Measurements from ENCODE around the gene RFX4.

Gene RFX4

DNA sequence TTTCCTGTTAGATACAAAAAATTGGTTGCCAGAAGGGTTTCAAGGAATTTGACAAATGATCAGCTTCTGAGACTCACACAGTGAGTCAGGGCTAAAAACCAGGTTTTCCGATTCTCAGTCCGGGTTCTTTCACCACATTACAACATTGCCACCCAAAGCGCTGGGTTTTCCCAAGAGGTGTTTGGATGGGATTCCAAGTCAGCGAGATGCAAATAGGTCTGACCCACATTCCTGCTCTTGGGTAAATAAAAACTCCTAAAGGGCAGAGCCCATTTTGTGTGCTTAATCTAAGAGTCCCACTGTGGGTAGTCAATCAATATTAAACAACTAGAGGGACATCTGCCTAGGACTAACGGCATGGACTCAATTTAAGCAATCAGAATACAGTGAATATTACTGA is 186.3 kb downstream of the RFX4 start:
- peaks cover 0 to 4% of the 10 kb centered on the region in 2 donors for H3K27me3 ChIP-seq (ENCODE audit: control insufficient read depth in 1 of 2, insufficient read depth in 2 of 2, low read length in 2 of 2)
- H3K9me3 ChIP-seq (ENCODE audit: control insufficient read depth in 1 of 2, low read length in 2 of 2), result no peaks in the 10 kb centered on the region
- no peak overlapping the region for H3K4me3 ChIP-seq (ENCODE audit: low read depth in 1 of 2, low read length in 2 of 2)
- H3K4me1 ChIP-seq (ENCODE audit: control insufficient read depth in 1 of 2, insufficient read depth in 2 of 2, low read length in 2 of 2), result peaks cover 17 to 21% of the 10 kb centered on the region in 2 donors
- no peak overlapping the region for H3K27ac ChIP-seq (ENCODE audit: low read depth, low read length)
- no peak overlapping the region for H3K9ac ChIP-seq (ENCODE audit: low read depth in 1 of 2, low read length in 2 of 2)
- no peaks in the 10 kb centered on the region for H3K36me3 ChIP-seq (ENCODE audit: control insufficient read depth in 1 of 2, insufficient read depth in 2 of 2, low read length in 2 of 2)

DNA sequence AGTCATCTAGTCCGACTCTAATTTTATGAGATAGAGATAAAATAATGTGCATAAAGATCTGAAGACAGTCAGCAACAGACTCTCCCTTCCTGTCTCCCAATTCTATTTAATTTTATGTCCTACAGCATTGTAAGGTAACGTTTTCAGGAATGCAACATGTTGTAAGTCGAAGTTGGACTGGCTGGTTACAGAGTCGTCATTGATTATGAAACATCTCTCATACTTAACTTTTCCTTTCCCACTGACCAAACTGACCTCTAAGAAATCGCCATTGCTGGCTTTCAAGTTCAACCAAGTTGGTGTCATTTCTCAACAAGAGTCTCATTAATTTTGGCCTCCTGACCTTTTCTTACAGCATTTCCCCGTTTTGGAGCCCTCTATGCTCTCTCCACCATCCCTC is 186.7 kb downstream of the RFX4 start:
- Histone ChIP-seq H3K36me3 (ENCODE audit: control insufficient read depth in 1 of 2, insufficient read depth in 2 of 2, low read length in 2 of 2) (no peaks in the 10 kb centered on the region), H3K4me1 (ENCODE audit: control insufficient read depth in 1 of 2, insufficient read depth in 2 of 2, low read length in 2 of 2) (peaks cover 17 to 21% of the 10 kb centered on the region in 2 donors), H3K9ac (ENCODE audit: low read depth in 1 of 2, low read length in 2 of 2) (no peak overlapping the region), H3K27ac (ENCODE audit: low read depth, low read length) (no peak overlapping the region), H3K4me3 (ENCODE audit: low read depth in 1 of 2, low read length in 2 of 2) (no peak overlapping the region), H3K27me3 (ENCODE audit: control insufficient read depth in 1 of 2, insufficient read depth in 2 of 2, low read length in 2 of 2) (peaks cover 0 to 4% of the 10 kb centered on the region in 2 donors), H3K9me3 (ENCODE audit: control insufficient read depth in 1 of 2, low read length in 2 of 2) (no peaks in the 10 kb centered on the region)

DNA sequence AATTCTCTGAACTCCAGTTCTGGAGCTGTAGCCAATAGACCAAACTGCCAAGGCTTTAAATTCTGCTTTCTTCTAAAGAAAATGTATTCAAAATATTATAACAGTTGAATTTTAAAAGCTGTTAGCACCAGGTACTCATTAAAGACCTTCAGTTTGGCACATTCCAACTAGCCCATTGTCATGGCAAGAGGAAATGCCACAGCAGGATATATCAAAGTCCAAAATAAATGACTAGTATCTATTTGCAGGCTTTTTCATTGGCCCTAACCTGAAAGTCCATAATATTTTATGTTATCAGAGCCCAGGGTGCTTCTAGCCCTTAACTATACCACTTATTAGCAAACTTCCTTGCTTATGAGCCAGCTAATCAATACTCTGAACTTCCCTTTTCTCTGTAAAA is 188.6 kb downstream of the RFX4 start:
- H3K4me3 ChIP-seq (ENCODE audit: low read depth in 1 of 2, low read length in 2 of 2), result no peak overlapping the region
- H3K27me3 ChIP-seq (ENCODE audit: control insufficient read depth in 1 of 2, insufficient read depth in 2 of 2, low read length in 2 of 2), result peaks cover 0 to 4% of the 10 kb centered on the region in 2 donors
- H3K9me3 ChIP-seq (ENCODE audit: control insufficient read depth in 1 of 2, low read length in 2 of 2), result no peaks in the 10 kb centered on the region
- H3K36me3 ChIP-seq (ENCODE audit: control insufficient read depth in 1 of 2, insufficient read depth in 2 of 2, low read length in 2 of 2), result no peaks in the 10 kb centered on the region
- H3K27ac ChIP-seq (ENCODE audit: low read depth, low read length), result no peak overlapping the region
- H3K9ac ChIP-seq (ENCODE audit: low read depth in 1 of 2, low read length in 2 of 2), result no peak overlapping the region
- peaks cover 28 to 29% of the 10 kb centered on the region in 2 donors for H3K4me1 ChIP-seq (ENCODE audit: control insufficient read depth in 1 of 2, insufficient read depth in 2 of 2, low read length in 2 of 2)

DNA sequence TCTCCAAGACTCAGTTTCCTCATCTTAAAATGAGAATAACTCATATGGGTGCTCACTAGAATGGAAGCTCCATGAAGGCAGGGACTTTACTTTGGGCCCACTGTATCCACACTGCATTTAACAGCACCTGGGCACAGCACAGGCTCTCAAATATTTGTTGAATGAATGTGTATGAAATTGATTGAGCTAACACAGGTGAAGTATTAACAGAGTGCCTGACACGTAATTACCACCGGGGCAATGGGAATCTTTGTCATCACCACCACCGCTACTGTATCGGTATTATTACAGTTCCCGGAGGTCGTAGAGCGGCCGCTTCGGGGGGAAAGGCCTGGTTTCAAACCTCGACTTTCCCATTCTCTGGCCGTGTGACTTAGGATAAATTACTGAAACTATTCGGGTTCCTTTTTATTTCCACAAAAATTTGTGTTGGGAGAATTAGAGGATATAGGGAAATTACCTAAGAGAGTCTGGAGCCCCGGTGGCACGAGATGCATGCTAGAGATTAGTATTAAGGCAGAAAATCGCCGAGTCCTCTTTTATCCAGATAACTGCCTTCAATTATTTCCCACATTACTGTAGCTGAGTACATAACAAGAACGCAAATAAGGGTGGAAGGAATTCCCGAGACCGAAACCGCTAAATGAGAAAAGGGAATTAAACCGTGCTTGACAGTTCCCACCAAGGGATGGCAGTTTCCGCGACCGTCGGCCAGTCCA is 190.6 kb downstream of the RFX4 start:
- Histone ChIP-seq H3K4me1 (ENCODE audit: control insufficient read depth in 1 of 2, insufficient read depth in 2 of 2, low read length in 2 of 2) (peaks cover 28 to 29% of the 10 kb centered on the region in 2 donors), H3K9me3 (ENCODE audit: control insufficient read depth in 1 of 2, low read length in 2 of 2) (no peaks in the 10 kb centered on the region), H3K36me3 (ENCODE audit: control insufficient read depth in 1 of 2, insufficient read depth in 2 of 2, low read length in 2 of 2) (no peaks in the 10 kb centered on the region), H3K27ac (ENCODE audit: low read depth, low read length) (peak overlapping the region; percentile 96), H3K4me3 (ENCODE audit: low read depth in 1 of 2, low read length in 2 of 2) (peak overlapping the region; percentile 88 to 90), H3K9ac (ENCODE audit: low read depth in 1 of 2, low read length in 2 of 2) (peak overlapping the region; percentile 75 to 82), H3K27me3 (ENCODE audit: control insufficient read depth in 1 of 2, insufficient read depth in 2 of 2, low read length in 2 of 2) (no peaks in the 10 kb centered on the region)

DNA sequence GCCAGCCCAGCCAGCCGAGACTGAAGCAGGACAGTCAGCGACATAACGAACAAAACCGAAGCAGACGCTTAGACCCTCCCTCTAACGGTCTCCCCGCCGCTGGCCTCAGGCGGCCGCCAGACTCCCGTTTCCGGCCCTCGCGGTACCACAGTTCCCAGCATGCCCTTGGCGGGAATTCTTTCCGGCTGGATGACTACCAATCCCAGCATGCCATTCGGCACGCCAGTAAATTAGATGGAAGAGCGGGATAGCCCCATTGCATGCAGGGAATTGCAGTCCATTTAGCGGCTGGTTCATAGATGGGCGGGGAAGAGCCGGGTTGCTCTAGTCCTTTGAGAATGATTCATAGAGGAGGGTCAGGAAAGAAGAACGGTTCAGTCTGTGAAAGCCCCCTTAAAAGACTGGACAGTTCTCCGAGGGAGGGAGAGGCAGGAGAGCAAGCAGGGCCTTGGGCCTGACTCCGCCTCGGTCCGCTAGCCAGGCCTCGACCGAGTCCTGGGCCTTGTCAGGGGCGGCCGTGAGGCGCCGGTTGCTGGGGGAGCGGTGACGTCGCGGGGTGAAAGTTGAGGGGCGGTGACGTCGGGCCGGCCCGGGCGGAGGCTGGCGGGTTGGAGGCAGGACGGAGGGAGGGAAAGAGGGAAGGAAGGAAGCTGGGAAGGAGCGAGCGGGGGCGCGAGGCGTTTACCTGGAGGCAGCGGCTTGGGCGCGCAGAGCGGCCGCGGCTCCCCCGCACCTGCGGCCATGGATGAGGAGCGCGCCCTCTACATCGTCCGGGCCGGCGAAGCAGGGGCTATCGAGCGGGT is 191.4 kb downstream of the RFX4 start, which contains the start of gene RIC8B:
Gene RIC8B (plus strand): TSS at position 678 of the 803 bp plus-strand sequence. CDS start 64 bp downstream, at position 742.
- H3K36me3 ChIP-seq (ENCODE audit: control insufficient read depth in 1 of 2, insufficient read depth in 2 of 2, low read length in 2 of 2), result no peaks in the 10 kb centered on the region
- peak within 1 kb of the TSS; percentile 88 to 90 for H3K4me3 ChIP-seq (ENCODE audit: low read depth in 1 of 2, low read length in 2 of 2)
- H3K9ac ChIP-seq (ENCODE audit: low read depth in 1 of 2, low read length in 2 of 2), result peak within 1 kb of the TSS; percentile 76 to 82
- no peaks in the 10 kb centered on the region for H3K27me3 ChIP-seq (ENCODE audit: control insufficient read depth in 1 of 2, insufficient read depth in 2 of 2, low read length in 2 of 2)
- H3K9me3 ChIP-seq (ENCODE audit: control insufficient read depth in 1 of 2, low read length in 2 of 2), result no peaks in the 10 kb centered on the region
- peak within 1 kb of the TSS; percentile 96 for H3K27ac ChIP-seq (ENCODE audit: low read depth, low read length)
- H3K4me1 ChIP-seq (ENCODE audit: control insufficient read depth in 1 of 2, insufficient read depth in 2 of 2, low read length in 2 of 2), result peaks cover 28 to 29% of the 10 kb centered on the region in 2 donors

DNA sequence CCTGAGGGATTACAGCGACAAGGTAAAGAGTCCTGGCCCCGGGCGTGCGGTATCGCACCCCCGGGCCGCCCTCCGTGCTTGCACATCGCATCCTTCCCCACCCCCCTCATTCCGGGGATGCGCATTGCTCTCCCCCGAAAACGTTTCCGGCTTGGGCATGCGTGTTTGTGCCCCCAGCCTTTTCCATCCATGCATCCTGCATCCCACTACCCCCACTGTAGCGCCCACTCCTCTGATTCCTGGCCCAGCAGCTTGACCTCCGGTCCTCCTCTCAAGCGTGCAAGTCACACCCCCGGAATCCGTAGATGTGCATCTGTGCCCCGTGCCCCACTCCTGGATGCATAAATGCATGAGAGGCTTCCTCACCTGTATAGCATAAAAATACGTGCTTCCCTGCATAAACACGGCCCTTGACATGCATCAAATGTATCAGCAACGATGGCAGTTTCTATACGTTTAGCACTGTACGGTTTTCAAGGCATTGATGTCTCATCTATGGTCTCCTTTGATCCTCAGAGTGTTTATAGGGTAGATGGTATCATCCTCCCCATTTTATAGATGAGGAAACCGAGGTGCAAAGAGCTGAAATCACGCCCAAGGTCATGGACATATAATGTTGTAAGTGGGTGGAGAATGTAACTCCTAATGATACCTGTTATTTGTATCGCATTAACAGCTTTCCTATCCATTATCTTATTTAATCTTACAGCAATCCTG is 192.2 kb downstream of the RFX4 start:
- H3K36me3 ChIP-seq (ENCODE audit: control insufficient read depth in 1 of 2, insufficient read depth in 2 of 2, low read length in 2 of 2), result no peaks in the 10 kb centered on the region
- no peaks in the 10 kb centered on the region for H3K9me3 ChIP-seq (ENCODE audit: control insufficient read depth in 1 of 2, low read length in 2 of 2)
- H3K27me3 ChIP-seq (ENCODE audit: control insufficient read depth in 1 of 2, insufficient read depth in 2 of 2, low read length in 2 of 2), result no peaks in the 10 kb centered on the region
- H3K9ac ChIP-seq (ENCODE audit: low read depth in 1 of 2, low read length in 2 of 2), result peak overlapping the region; percentile 76 to 82
- peak overlapping the region; percentile 96 for H3K27ac ChIP-seq (ENCODE audit: low read depth, low read length)
- peak overlapping the region; percentile 88 to 90 for H3K4me3 ChIP-seq (ENCODE audit: low read depth in 1 of 2, low read length in 2 of 2)
- peaks cover 29 to 31% of the 10 kb centered on the region in 2 donors for H3K4me1 ChIP-seq (ENCODE audit: control insufficient read depth in 1 of 2, insufficient read depth in 2 of 2, low read length in 2 of 2)

DNA sequence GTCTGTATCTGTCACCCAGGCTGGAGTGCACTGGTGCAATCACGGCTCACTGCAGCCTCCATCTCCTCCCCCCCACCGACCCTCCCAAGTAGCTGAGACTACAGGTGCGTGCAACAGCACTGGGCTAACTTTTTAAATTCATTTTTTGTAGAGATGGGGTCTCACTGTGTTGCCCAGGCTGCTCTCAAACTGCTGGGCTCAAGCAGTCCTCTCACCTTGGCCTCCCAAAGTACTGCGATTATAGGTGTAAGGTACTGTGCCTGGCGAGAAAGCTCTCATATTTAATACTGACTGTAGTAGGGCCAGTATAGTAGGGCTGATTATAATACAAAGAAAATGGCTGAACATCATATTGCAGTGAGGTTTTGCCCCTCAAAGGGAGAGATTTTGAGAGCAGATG is 194.1 kb downstream of the RFX4 start:
- no peak overlapping the region for H3K9ac ChIP-seq (ENCODE audit: low read depth in 1 of 2, low read length in 2 of 2)
- no peaks in the 10 kb centered on the region for H3K9me3 ChIP-seq (ENCODE audit: control insufficient read depth in 1 of 2, low read length in 2 of 2)
- H3K27ac ChIP-seq (ENCODE audit: low read depth, low read length), result no peak overlapping the region
- no peaks in the 10 kb centered on the region for H3K36me3 ChIP-seq (ENCODE audit: control insufficient read depth in 1 of 2, insufficient read depth in 2 of 2, low read length in 2 of 2)
- no peak overlapping the region for H3K4me3 ChIP-seq (ENCODE audit: low read depth in 1 of 2, low read length in 2 of 2)
- H3K27me3 ChIP-seq (ENCODE audit: control insufficient read depth in 1 of 2, insufficient read depth in 2 of 2, low read length in 2 of 2), result no peaks in the 10 kb centered on the region
- peaks cover 21 to 26% of the 10 kb centered on the region in 2 donors for H3K4me1 ChIP-seq (ENCODE audit: control insufficient read depth in 1 of 2, insufficient read depth in 2 of 2, low read length in 2 of 2)

DNA sequence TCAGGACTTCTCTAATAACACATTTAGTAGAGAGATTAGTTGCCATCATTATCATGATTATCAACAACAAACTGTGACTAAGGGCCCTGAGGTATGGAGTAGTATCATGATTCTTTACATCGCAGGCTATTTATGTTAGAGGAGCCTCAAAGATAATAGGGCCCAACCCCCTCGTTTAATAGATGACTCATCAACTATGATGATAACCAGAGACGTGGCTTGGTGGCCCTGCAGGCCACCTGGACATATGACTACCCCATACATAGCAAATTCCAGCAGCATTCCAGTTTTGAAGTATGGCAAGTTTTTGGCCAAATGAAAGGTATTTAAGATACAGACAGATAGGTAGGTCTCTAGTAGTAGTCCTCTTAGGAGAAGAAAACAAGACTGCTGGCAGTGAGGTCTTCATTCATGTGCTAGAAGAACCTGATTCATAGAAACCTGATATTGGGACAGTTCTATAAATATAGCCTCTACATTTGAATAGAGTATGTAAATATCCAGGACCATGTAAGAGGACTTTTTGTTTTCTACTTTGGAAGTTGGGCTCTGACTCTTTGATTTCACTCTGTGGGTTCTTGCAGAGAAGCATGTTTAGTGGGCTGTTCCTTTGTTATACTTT is 197.3 kb downstream of the RFX4 start:
- Histone ChIP-seq H3K9ac (ENCODE audit: low read depth in 1 of 2, low read length in 2 of 2) (no peak overlapping the region), H3K4me1 (ENCODE audit: control insufficient read depth in 1 of 2, insufficient read depth in 2 of 2, low read length in 2 of 2) (peaks cover 7 to 15% of the 10 kb centered on the region in 2 donors), H3K36me3 (ENCODE audit: control insufficient read depth in 1 of 2, insufficient read depth in 2 of 2, low read length in 2 of 2) (peaks cover 0 to 9% of the 10 kb centered on the region in 2 donors), H3K4me3 (ENCODE audit: low read depth in 1 of 2, low read length in 2 of 2) (no peak overlapping the region), H3K9me3 (ENCODE audit: control insufficient read depth in 1 of 2, low read length in 2 of 2) (no peaks in the 10 kb centered on the region), H3K27me3 (ENCODE audit: control insufficient read depth in 1 of 2, insufficient read depth in 2 of 2, low read length in 2 of 2) (no peaks in the 10 kb centered on the region), H3K27ac (ENCODE audit: low read depth, low read length) (no peak overlapping the region)

DNA sequence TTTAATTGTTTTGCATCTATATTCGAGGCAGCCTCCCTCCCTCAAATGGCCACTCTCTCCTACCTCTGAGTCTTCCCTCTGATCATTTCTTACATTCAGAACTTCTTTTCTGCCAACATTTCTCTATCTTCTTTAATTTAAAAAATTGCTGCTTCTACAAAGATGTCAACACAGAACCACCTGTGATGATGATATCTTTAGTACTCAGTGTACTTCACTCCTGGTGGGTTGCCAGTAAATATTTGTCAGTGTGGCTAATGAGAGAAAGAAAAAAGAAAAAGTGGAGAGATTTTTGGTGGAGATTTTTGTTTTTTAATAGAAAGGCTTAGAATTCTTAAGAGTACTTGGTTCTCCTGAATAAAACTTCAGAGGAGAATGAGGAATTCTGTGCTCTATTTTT is 199.8 kb downstream of the RFX4 start:
- Histone ChIP-seq H3K9me3 (ENCODE audit: control insufficient read depth in 1 of 2, low read length in 2 of 2) (no peaks in the 10 kb centered on the region), H3K9ac (ENCODE audit: low read depth in 1 of 2, low read length in 2 of 2) (no peak overlapping the region), H3K27ac (ENCODE audit: low read depth, low read length) (no peak overlapping the region), H3K4me1 (ENCODE audit: control insufficient read depth in 1 of 2, insufficient read depth in 2 of 2, low read length in 2 of 2) (peaks cover 0 to 9% of the 10 kb centered on the region in 2 donors), H3K36me3 (ENCODE audit: control insufficient read depth in 1 of 2, insufficient read depth in 2 of 2, low read length in 2 of 2) (peaks cover 0 to 10% of the 10 kb centered on the region in 2 donors), H3K4me3 (ENCODE audit: low read depth in 1 of 2, low read length in 2 of 2) (no peak overlapping the region), H3K27me3 (ENCODE audit: control insufficient read depth in 1 of 2, insufficient read depth in 2 of 2, low read length in 2 of 2) (no peaks in the 10 kb centered on the region)
